DND-41 (cell line): Measurements from ENCODE around the gene GOLPH3.

Source experiments
- CTCF ChIP-seq: IDR thresholded peaks from 2 replicates; pipeline ENCODE4 v1.5.1; 2012; ENCODE audit warnings: borderline replicate concordance, low read length, moderate library complexity, mild to moderate bottlenecking; ENCODE audit not compliant: poor library complexity, severe bottlenecking; ENCODE audit errors: extremely low read depth
- EZH2 ChIP-seq: IDR thresholded peaks from 3 replicates; pipeline ENCODE4 v1.6.1; 2012; ENCODE audit warnings: borderline replicate concordance, low read depth, mild to moderate bottlenecking, moderate library complexity, low read length, inconsistent platforms; ENCODE audit not compliant: severe bottlenecking

- TF ChIP-seq CTCF, result no peak
- no peak for TF ChIP-seq EZH2
Observed at GRCh38 chr5:32100691-32101302, 73.3 kb downstream of the GOLPH3 start.
